Stimulated activated CD8-positive, alpha-beta memory T cell treated with anti-CD3 and anti-CD28 coated beads, Interleukin-12 subunit alpha, Interleukin-12 subunit beta, amount 100 ng/mL, for 24 hours (primary cell): ENCODE measurements around the gene PAQR4.
"Not testable (repeated sequence)": the region's sequence is repeated elsewhere in the genome, so short reads cannot be mapped to it uniquely, and the experiment has no call there.

ENCODE experiments used
- DNase-seq: peaks from one replicate; pipeline ENCODE4 v3.0.0-alpha.2; 2020; ENCODE audit errors: extremely low read depth

Gene PAQR4

GRCh38 chr16:2943716-2944115 lies 25.4 kb upstream of the PAQR4 start:
- DNase-seq, result not testable (repeated sequence)

GRCh38 chr16:2946649-2947048 lies 22.5 kb upstream of the PAQR4 start:
- no peak for DNase-seq

GRCh38 chr16:2948807-2949704 lies 20.1 kb upstream of the PAQR4 start:
- no peak for DNase-seq

- DNase-seq, result no peak
Measured at GRCh38 chr16:2949705-2950352, 19.3 kb upstream of the PAQR4 start.

GRCh38 chr16:2950353-2950724 lies 18.8 kb upstream of the PAQR4 start:
- no peak for DNase-seq

- DNase-seq, result no peak
Measured at GRCh38 chr16:2950773-2951172, 18.4 kb upstream of the PAQR4 start.

GRCh38 chr16:2952679-2953078 lies 16.5 kb upstream of the PAQR4 start:
- no peak for DNase-seq

- DNase-seq, result no peak
Measured at GRCh38 chr16:2953706-2954627, 15.2 kb upstream of the PAQR4 start.

- DNase-seq, result no peak
Measured at GRCh38 chr16:2954656-2955381, 14.3 kb upstream of the PAQR4 start.

- DNase-seq, result no peak
Measured at GRCh38 chr16:2955438-2955778, 13.7 kb upstream of the PAQR4 start.

- no peak for DNase-seq
Measured at GRCh38 chr16:2955779-2956578, 13.2 kb upstream of the PAQR4 start.

- DNase-seq, result no peak
Measured at GRCh38 chr16:2956579-2956956, 12.6 kb upstream of the PAQR4 start.

- no peak for DNase-seq
Measured at GRCh38 chr16:2959206-2959605, 9.9 kb upstream of the PAQR4 start.

GRCh38 chr16:2960183-2961010 lies 8.8 kb upstream of the PAQR4 start:
- DNase-seq, result no peak

- DNase-seq, result no peak
Measured at GRCh38 chr16:2962334-2963073, 6.6 kb upstream of the PAQR4 start.

- DNase-seq, result no peak
Measured at GRCh38 chr16:2963074-2963722, 6.0 kb upstream of the PAQR4 start.

GRCh38 chr16:2963723-2964474 lies 5.2 kb upstream of the PAQR4 start, which contains the start of gene KREMEN2:
Gene KREMEN2 (plus strand): TSS chr16:2964275. CDS start chr16:2964521, 246 bp downstream.
- no peak for DNase-seq
